Astrocyte (in vitro differentiated cells and primary cell): ENCODE data around the gene ZDHHC14.

ENCODE experiments used
- EZH2 ChIP-seq: IDR thresholded peaks from 2 replicates; pipeline ENCODE4 v1.6.1; 2012; ENCODE audit warnings: mild to moderate bottlenecking, low read length, inconsistent platforms; ENCODE audit not compliant: insufficient read depth
- TF ChIP-seq, protein P1 (sequence below): IDR thresholded peaks from 2 replicates; pipeline ENCODE4 v1.5.1; 2011; ENCODE audit warnings: low read depth, mild to moderate bottlenecking, inconsistent platforms, low read length, moderate library complexity; ENCODE audit not compliant: insufficient read depth

DNA sequence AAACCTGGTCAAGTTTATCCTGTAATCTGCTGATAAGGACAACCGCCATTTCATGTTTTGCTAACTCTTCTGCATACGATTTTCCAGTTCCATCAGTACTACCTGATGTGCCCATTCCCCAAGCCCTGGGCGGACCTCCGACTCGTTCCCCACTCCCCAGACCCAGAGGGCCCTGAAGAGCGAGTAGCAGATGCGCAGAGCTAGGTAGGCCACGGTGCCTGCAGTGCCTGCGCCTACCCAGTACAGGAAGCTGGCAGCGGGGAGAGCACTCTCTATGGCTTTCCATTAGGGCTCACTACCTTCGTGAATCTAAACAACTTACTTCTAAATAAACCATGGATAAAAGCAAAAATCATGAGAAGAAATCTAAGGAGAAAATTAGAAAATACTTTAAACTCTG is 14.3 kb upstream of the ZDHHC14 start:
- TF ChIP-seq, protein P1, sequence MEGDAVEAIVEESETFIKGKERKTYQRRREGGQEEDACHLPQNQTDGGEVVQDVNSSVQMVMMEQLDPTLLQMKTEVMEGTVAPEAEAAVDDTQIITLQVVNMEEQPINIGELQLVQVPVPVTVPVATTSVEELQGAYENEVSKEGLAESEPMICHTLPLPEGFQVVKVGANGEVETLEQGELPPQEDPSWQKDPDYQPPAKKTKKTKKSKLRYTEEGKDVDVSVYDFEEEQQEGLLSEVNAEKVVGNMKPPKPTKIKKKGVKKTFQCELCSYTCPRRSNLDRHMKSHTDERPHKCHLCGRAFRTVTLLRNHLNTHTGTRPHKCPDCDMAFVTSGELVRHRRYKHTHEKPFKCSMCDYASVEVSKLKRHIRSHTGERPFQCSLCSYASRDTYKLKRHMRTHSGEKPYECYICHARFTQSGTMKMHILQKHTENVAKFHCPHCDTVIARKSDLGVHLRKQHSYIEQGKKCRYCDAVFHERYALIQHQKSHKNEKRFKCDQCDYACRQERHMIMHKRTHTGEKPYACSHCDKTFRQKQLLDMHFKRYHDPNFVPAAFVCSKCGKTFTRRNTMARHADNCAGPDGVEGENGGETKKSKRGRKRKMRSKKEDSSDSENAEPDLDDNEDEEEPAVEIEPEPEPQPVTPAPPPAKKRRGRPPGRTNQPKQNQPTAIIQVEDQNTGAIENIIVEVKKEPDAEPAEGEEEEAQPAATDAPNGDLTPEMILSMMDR, result no peak
- no peak for TF ChIP-seq EZH2
